GM13976 (cell line): ENCODE results near the gene C1orf74.

Experiments used
- DNase-seq: peaks from one replicate; pipeline ENCODE4 v3.0.0; 2012; ENCODE audit warnings: low spot score
- CTCF ChIP-seq: IDR thresholded peaks from 2 replicates; pipeline ENCODE4 v1.5.1; 2012; ENCODE audit warnings: borderline replicate concordance, mild to moderate bottlenecking; ENCODE audit not compliant: insufficient read depth; ENCODE audit errors: extremely low read depth, missing control alignments, control extremely low read depth
- in situ Hi-C: fragments of 300-500 bp; cut with MboI; formaldehyde crosslinking; loops from one replicate; pipeline ENCODE4 v1.12.0; 2022; ENCODE audit warnings: low sequenced_read_pairs, mixed read lengths, inconsistent platforms; ENCODE audit not compliant: unreplicated experiment

The C1orf74 gene

GRCh38 chr1:209772126-209772525, 12.2 kb downstream of the C1orf74 start:
- DNase-seq = no peak
- TF ChIP-seq CTCF = no peak
- in situ Hi-C loops = no loop called here

- DNase-seq = no peak
- in situ Hi-C loops = no loop called here
- TF ChIP-seq CTCF = no peak
These were observed 13.5 kb downstream of the C1orf74 start for GRCh38 chr1:209770636-209771415.

- in situ Hi-C loops = no loop called here
- no peak for TF ChIP-seq CTCF
- no peak for DNase-seq
These were observed 14.4 kb downstream of the C1orf74 start for GRCh38 chr1:209769971-209770370.

- no peak for TF ChIP-seq CTCF
- in situ Hi-C loops = no loop called here
- peak; percentile 79 for DNase-seq
These were observed 15.0 kb downstream of the C1orf74 start for GRCh38 chr1:209769171-209769904.

GRCh38 chr1:209768354-209768774, 16.0 kb downstream of the C1orf74 start:
- TF ChIP-seq CTCF = no peak
- DNase-seq = peak; percentile 79
- in situ Hi-C loops = no loop called here

- DNase-seq = no peak
- TF ChIP-seq CTCF = no peak
- in situ Hi-C loops = no loop called here
These were observed 16.7 kb downstream of the C1orf74 start for GRCh38 chr1:209767706-209768105.
